IPS-18c (cell line): ENCODE measurements around the gene BGLAP.
"Not testable (repeated sequence)": the region's sequence is repeated elsewhere in the genome, so short reads cannot be mapped to it uniquely, and the experiment has no call there.

Source experiments
- H3K4me3 ChIP-seq: 2 replicates; pipeline ENCODE4 v1.7.0; 2013; ENCODE audit warnings: low read depth, mild to moderate bottlenecking, low read length, moderate library complexity; ENCODE audit not compliant: insufficient read depth
- H3K9me3 ChIP-seq: one replicate; pipeline ENCODE4 v1.6.1; 2013; ENCODE audit warnings: mild to moderate bottlenecking, low read length, moderate library complexity; ENCODE audit not compliant: control insufficient read depth, insufficient read depth

BGLAP gene

DNA sequence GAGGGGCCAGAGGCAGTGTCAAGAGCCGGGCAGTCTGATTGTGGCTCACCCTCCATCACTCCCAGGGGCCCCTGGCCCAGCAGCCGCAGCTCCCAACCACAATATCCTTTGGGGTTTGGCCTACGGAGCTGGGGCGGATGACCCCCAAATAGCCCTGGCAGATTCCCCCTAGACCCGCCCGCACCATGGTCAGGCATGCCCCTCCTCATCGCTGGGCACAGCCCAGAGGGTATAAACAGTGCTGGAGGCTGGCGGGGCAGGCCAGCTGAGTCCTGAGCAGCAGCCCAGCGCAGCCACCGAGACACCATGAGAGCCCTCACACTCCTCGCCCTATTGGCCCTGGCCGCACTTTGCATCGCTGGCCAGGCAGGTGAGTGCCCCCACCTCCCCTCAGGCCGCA, at the start of gene BGLAP:
Gene BGLAP (plus strand): TSS at position 259 of the 400 bp plus-strand sequence. CDS start 48 bp downstream, at position 307.
- H3K4me3 ChIP-seq, result no peak within 1 kb of the TSS

DNA sequence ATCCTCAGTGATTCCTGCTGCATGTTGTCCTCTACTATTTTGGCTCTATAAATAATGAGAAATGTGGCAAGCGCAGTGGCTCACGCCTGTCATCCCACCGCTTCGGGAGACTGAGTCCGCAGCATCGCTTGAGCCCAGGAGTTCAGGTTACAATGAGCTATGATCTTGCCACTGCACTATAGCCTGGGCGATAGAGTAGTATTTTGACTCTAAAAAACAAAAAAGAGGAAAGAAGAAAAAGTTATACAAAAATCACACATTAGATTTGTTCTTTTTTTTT, 48.8 kb upstream of the BGLAP start:
- Histone ChIP-seq H3K9me3 (no peaks in the 10 kb centered on the region), H3K4me3 (peak overlapping the region; percentile 31; the same call in 1 of the 2 replicates)

More for the DNA sequence above, at the start of gene BGLAP:
- H3K9me3 ChIP-seq, result no peaks in the 10 kb centered on the region

DNA sequence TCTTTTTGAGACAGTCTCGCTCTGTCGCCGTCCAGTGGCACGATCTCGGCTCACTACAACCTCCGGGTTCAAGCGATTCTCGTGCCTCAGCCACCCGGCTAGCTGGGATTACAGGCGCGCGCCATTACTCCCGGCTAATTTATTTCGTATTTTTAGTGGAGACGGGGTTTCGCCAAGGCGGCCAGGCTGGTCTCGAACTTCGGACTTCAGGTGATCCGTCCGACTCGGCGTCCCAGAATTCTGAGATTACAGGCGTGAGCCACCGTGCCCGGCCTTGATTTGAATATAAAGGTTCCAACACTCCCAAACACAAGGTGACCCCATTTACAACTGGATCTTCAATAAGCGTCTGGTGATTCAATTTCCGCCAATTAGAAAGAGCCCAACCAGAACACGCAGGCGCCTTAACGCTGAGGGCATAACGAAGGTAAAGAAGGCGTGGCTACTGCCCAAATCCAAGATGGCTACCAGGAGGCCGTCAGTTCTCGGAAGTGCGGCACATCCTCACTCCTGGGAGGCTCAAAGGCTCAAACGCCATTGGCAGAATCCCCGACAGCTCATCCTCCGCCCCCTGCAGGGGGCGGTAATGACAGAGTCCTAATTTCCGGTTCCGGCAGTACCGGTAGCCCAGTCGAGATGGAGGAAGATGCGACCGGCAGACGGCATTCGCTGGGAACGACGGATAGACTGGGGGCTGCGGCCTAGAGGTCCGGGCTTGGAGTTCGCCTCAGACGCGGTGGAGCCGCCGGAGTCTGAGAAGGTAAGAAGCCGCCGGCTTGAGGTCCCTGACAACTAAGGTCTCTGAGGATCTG, 48.3 kb upstream of the BGLAP start, which contains the start of gene SLC25A44:
Gene SLC25A44 (plus strand): TSS at position 617 of the 812 bp plus-strand sequence. CDS start 5,744 bp downstream, outside the sequence.
- Histone ChIP-seq H3K9me3 (no peaks in the 10 kb centered on the region), H3K4me3 (peak within 1 kb of the TSS; percentile 95)

DNA sequence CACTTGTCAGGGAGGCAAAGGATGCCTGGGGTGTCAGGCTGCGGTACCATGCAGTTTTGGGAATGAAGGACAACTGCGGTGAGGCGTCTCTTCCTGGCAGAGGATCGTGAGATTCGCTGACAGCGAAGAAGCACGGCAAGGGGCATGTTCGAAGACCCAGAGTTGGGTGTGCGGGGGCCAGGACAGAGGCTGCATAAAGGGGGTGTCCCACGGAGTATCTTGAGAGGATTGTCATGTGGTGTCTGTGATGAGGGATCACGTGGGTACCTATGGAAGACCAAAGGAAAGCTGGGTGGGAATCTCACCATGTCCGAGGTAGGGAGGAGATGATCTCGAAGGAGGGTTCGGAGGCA, 47.7 kb upstream of the BGLAP start:
- Histone ChIP-seq H3K4me3 (peak overlapping the region; percentile 95), H3K9me3 (no peaks in the 10 kb centered on the region)

DNA sequence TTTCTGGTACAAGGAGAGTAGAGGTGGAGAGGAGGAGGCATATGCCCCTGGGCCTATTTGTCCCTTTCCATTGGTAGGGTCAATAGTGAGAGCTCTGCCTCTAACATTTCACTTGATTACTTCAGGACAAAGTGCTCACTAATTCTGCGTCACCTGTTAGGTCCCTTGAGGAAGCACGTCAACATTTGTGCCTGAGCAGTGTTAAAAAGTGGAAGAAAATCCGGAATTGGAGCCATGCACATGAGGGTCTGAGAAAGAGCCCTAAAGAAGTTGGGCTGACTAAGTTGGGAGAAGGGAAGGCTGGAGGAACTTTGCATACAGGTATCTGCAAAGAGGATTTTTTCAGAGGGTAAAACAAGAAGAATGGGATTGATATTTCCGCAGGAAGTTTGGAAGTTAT, 46.1 kb upstream of the BGLAP start:
- no peak overlapping the region for H3K4me3 ChIP-seq
- no peaks in the 10 kb centered on the region for H3K9me3 ChIP-seq

DNA sequence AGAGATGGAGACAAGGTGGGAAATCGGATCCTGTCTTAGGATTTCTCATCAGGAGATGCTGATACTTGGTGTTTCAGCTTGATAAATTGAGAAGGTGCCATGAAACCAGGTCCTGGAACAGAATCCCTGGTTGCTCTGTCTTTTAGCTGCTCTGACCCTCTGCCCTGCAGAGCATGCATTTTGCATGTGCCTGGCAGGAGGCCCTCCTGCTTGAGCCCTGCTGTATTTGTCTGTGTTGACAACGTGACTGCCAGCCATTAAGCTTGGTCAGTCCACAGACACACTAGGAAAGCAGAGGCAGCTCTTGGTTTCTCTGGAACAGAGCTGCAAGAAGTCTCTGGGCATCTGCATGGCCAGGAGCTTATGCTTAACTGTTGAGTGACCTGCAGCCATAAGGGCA, 45.5 kb upstream of the BGLAP start:
- Histone ChIP-seq H3K4me3 (no peak overlapping the region), H3K9me3 (no peaks in the 10 kb centered on the region)

DNA sequence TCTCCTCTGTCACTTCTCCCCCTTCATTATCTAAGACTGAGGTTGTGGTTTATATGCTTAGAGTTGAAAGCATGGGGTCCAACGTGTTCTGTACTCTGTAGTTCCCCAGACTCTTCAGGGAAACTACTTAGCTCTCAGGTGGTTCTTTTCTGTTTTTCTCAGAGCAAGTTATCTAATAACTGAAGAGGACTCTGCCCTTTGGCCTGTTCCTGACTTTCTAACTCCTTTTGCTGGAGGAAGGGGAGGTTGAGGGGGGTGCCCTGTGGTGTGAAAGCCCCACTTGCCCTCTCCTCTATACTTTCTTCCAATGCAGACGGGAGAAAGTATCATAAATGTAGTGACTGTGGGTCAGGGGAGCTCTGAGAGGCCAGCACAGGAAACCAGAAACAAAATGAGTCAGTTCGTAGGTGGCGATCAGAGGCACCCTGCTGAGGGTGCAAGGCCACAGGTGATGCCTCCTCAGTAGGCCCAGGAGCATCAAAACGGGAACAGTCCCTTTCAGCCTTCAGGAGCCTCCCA, 43.1 kb upstream of the BGLAP start:
- H3K9me3 ChIP-seq, result no peaks in the 10 kb centered on the region
- no peak overlapping the region for H3K4me3 ChIP-seq

DNA sequence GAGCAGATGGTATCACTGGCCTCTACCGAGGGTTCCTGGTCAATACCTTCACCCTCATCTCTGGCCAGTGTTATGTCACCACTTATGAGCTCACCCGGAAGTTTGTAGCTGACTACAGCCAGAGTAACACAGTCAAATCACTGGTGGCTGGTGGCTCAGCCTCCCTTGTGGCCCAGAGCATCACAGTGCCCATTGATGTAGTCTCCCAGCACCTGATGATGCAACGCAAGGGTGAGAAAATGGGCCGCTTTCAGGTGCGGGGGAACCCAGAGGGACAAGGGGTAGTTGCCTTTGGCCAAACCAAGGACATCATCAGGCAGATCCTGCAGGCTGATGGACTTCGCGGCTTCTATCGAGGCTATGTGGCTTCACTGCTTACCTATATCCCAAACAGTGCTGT, 41.9 kb upstream of the BGLAP start:
- no peak overlapping the region for H3K4me3 ChIP-seq

DNA sequence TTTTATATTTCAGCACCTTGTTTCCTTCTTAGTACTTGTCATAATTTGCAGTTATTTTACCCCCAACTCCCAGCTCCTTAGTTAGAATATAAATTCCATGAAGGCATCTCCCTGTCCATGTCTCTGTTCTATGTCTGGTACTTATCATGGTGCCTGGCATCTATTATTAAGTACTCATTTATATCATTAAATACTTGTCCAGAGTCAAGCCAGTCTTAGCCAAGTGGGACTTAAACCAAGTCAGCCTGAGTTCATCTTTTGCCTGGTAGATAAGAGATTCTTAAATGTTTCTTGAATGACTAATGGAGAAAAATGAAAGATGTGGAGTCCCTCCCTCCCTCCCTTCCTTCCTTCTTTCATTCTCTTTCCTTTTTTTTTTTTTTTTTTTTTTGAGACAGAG, 38.7 kb upstream of the BGLAP start:
- H3K9me3 ChIP-seq, result no peaks in the 10 kb centered on the region
- H3K4me3 ChIP-seq, result no peak overlapping the region

More for the DNA sequence above, 41.9 kb upstream of the BGLAP start:
- no peaks in the 10 kb centered on the region for H3K9me3 ChIP-seq

DNA sequence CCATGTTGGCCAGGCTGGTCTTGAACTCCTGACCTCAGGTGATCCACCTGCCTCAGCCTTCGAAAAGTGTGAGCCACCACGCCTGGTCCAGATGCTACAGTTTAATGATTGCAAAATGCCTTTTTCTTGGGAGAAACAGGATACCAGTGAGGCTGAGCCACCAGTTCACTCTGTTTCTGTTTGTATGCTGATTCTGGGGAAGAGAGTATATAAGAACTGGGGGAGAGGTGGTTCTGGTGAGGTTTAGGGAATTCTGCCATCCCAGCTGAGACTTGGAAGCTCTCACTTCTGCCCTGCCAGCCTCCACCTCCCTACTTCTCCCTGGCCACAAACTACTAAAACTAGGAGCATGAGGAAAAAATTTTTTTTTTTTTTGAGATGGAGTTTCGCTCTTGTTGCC, 37.3 kb upstream of the BGLAP start:
- H3K9me3 ChIP-seq, result no peaks in the 10 kb centered on the region
- no peak overlapping the region for H3K4me3 ChIP-seq

DNA sequence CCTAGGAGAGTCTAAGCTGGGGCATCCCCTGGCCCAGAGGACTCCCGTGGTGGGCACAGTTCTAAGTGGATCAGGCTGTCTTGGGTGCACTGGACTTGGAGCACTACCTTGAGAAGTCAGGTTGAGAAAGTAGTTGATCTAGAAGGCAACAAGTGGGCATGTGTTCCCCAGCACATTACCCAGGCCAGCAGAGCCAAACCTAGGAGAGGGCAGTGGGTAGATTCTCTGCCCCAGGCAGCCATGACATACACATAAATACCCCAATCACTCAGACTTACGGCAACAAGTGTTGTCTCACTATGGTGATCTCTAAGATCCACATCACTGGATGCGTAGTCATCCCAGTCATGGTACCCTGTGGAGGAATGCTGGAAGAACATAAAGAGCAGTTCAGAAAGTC, 30.7 kb upstream of the BGLAP start:
- no peak overlapping the region for H3K4me3 ChIP-seq
- no peaks in the 10 kb centered on the region for H3K9me3 ChIP-seq

DNA sequence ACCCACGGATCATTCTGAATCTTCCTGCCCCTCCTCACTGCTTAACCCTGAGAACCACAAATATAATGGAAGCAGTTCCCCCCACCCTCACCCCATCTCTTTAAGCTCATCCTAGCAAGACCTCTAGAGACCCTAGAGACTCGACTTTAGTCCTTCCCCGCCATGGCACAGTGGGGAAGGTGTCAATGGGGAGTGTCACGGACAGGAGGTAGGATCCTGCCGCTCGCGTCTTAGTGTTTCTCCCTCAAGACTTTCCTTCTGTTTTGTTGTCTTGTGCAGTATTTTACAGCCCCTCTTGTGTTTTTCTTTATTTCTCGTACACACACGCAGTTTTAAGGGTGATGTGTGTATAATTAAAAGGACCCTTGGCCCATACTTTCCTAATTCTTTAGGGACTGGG, 29.9 kb upstream of the BGLAP start:
- H3K9me3 ChIP-seq, result no peaks in the 10 kb centered on the region
- H3K4me3 ChIP-seq, result peak overlapping the region; percentile 88; the same call in 1 of the 2 replicates

DNA sequence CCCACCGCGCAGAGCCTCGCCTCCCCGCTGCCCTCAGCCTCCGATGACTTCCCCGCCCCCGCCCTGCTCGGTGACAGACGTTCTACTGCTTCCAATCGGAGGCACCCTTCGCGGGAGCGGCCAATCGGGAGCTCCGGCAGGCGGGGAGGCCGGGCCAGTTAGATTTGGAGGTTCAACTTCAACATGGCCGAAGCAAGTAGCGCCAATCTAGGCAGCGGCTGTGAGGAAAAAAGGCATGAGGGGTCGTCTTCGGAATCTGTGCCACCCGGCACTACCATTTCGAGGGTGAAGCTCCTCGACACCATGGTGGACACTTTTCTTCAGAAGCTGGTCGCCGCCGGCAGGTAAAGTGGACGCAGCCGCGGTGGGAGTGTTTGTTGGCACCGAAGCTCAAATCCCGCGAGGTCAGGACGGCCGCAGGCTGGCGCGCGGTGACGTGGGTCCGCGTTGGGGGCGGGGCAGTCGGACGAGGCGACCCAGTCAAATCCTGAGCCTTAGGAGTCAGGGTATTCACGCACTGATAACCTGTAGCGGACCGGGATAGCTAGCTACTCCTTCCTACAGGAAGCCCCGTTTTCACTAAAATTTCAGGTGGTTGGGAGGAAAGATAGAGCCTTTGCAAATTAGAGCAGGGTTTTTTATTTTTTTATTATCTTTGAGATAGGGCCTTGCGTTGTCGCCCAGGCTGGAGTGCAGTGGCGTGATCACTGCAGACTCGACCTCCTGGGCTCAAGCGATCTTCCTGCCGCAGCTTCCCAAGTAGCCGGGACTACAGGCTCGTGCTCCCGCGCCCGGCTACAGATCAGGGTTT, 28.9 kb upstream of the BGLAP start, which contains the start of gene PMF1:
Gene PMF1 (plus strand): TSS at position 175 of the 811 bp plus-strand sequence. CDS start 9 bp downstream, at position 184.
- H3K9me3 ChIP-seq, result no peaks in the 10 kb centered on the region
- H3K4me3 ChIP-seq, result peak within 1 kb of the TSS; percentile 88

DNA sequence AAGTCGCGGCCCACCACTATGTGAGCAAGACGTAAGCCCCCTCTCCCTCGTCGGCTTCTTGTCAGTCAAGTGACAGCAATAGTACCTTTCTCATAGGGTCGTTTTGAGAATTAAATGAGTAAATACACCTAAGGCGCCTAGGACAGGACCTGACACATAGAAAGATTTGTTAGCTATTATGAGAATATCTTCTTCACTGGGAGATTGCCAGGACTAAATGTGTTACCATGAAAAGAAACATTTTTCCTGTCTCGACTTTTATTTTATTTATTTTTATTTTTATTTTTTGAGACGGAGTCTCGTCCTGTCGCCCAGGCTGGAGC, 28.4 kb upstream of the BGLAP start:
- H3K9me3 ChIP-seq, result no peaks in the 10 kb centered on the region
- peak overlapping the region; percentile 88 for H3K4me3 ChIP-seq

DNA sequence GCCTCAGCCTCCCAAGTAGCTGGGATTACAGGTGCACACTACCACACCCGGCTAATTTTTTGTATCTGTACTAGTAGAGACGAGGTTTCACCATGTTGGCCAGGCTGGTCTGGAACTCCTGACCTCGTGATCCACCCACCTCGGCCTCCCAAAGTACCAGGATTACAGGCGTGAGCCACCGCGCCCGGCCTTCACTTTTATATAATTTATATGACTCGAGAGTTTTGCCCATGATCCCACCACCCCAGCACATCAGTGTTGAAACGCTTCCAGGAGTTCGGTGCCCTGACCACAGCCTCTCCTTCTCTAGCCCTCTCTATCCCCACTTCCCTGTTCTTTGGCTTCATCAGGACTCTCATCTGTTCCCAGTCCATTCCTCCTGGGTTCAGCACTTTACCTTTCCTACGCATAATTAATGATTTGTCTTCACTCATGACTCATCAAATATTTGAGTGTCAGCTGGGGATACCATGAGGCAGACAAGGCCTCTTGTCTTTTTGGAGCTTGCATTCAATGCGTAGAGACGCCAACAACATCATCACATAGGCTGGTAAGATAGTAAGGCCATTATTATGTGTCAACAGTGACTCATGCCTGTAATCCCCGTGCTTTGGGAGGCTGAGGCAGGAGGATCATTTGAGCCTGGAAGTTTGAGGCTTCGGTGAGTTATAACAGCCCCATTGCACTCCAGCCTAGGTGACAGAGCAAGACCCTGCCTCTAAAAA, 27.8 kb upstream of the BGLAP start:
- H3K9me3 ChIP-seq, result peaks cover 2% of the 10 kb centered on the region
- H3K4me3 ChIP-seq, result no peak overlapping the region

DNA sequence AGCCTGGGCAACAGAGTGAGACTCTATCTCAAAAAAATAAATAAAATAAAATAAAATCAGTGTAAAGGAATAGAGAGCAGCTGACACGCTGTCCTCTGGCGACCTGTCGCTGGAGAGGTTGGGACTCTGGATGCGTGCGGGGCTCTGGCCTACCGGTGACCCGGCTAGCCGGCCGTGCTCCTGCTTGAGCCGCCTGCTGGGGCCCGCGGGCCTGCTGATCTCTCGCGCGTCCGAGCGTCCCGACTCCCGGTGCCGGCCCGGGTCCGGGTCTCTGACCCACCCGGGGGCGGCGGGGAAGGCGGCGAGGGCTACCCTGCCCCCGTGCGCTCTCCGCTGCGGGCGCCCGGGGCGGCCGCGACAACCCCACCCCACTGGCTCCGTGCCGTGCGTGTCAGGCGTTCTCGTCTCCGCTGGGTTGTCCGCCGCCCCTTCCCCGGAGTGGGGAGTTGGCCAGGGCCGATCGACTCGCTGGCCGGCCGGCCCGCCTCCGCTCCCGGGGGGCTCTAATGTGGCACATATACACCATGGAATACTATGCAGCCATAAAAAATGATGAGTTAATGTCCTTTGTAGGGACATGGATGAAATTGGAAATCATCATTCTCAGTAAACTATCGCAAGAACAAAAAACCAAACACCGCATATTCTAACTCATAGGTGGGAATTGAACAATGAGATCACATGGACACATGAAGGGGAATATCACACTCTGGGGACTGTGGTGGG, 25.5 kb upstream of the BGLAP start:
- not testable (repeated sequence) for H3K4me3 ChIP-seq, H3K9me3 ChIP-seq

DNA sequence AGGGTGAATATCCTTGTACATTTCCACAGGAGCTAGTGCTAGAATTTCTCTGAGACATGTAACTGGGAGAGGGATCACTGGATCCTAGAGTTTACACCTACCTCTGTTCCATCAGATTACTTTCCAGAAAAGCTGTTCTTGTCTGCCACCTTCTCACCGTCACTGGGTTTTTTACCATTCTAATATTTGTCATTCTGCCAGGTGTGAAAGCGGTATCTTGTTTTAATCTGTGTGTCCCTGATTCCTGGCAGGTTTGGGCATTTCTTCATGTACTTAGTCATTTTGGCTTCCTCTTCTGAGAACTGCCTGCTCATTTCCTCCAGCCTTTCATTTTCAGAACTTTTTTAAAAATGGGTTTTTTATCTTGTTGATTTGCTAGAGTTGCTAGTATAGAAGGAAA, 24.1 kb upstream of the BGLAP start:
- peaks cover 2% of the 10 kb centered on the region for H3K9me3 ChIP-seq
- no peak overlapping the region for H3K4me3 ChIP-seq
